ENCODE data around the gene CARMIL1.

Gene CARMIL1

DNA sequence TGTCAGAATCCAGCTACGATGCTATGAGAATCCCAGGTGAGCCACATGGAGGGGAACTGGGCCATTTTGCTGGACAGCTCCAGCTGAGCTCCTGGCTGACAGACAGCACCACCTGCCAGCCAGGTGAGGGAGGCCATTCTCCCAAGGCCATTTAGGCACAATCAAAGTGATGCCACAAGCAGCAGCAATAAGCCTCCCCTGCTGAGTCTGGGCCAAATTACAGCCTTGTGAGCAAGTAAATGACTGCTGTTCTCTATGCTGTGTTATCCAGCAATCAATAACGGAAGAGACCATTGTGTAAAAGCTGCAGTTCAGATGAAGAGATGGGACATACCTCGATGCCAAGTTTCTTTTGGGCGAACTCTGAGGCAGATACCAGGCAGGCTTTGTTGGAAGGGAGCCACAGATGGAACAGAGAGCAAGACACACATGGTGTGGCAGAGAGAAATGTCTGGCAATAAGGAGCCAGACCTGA is 358.8 kb downstream of the CARMIL1 start:
- Mint-ChIP-seq H3K27me3 (peaks cover 59 to 83% of the 10 kb centered on the region in 2 donors), H3K36me3 (ENCODE audit: insufficient read depth) (no peaks in the 10 kb centered on the region), H3K4me1 (ENCODE audit: low read depth in 2 of 2) (no peaks in the 10 kb centered on the region), H3K4me3 (no peak overlapping the region), H3K27ac (no peak overlapping the region), H3K9me3 (no peaks in the 10 kb centered on the region)
- ATAC-seq (replicated peaks) (no peak), DNase-seq (no peak)

DNA sequence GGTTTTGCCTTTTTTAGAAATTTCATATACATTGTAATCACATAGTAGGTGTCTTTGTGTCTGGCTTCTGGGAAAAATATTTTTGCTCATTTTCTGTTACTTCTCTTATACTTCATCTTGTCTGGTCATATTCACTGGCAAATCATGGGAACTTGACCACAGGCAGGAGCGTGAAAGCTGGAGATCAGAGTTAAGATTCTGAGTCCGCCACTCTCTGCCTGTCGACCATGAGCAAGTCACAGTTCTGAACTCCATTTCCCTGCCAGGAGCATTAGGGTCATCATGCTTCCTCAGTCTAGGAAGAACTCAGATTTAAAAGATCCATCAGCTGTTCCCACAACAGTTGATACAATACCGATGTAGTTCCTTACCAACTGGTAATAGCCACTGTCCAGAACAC is 360.5 kb downstream of the CARMIL1 start:
- H3K36me3 Mint-ChIP-seq (ENCODE audit: insufficient read depth) = no peaks in the 10 kb centered on the region
- no peak overlapping the region for H3K27ac Mint-ChIP-seq
- DNase-seq (no peak), ATAC-seq (replicated peaks) (no peak)
- no peaks in the 10 kb centered on the region for H3K9me3 Mint-ChIP-seq
- H3K4me1 Mint-ChIP-seq (ENCODE audit: low read depth in 2 of 2) = no peaks in the 10 kb centered on the region
- no peak overlapping the region for H3K4me3 Mint-ChIP-seq
- peaks cover 59 to 79% of the 10 kb centered on the region in 2 donors for H3K27me3 Mint-ChIP-seq

DNA sequence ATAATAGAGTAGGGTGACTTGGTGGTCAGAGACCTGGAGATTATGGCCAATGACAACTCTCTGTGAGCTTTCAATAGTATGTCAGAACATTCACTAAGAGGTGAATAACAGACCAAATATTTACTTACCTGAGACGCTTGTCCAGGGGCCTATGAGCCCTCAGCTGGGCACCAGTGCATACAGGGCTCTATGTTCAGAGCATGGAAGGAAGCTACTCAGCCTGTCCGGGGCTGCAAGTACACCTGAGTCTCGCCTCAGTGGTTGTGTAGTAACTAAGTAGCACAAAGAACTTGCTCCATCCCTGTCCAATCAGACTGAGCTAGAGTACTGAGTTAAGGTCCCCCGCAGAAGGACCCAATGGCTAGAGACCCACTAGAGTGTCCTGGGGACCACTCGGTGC is 361.3 kb downstream of the CARMIL1 start:
- ATAC-seq (replicated peaks) (no peak), DNase-seq (no peak)
- Mint-ChIP-seq H3K27ac (no peak overlapping the region), H3K4me1 (ENCODE audit: low read depth in 2 of 2) (no peaks in the 10 kb centered on the region), H3K9me3 (no peaks in the 10 kb centered on the region), H3K36me3 (ENCODE audit: insufficient read depth) (no peaks in the 10 kb centered on the region), H3K4me3 (no peak overlapping the region), H3K27me3 (peaks cover 60 to 72% of the 10 kb centered on the region in 2 donors)

DNA sequence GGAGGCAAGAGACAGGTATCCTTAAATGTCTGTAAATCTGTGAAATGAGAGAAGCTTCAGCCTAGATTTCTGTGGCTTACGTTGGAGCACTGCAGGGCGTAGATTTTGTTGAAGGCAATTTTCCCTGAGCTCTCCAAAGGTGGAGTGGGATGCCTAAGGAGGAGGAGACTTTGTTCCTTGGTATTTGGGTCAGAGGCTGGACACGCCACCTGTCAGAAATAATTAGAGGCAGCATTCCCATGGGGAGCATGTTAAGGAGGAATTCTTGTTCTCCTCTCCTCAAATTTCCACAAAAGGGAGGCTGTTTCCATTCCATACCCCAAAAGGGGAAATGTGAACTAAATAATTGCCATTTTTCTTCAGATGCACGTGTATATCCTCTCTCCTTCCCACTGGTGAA is 361.7 kb downstream of the CARMIL1 start:
- no peak for DNase-seq
- Mint-ChIP-seq H3K27me3 (peaks cover 60 to 72% of the 10 kb centered on the region in 2 donors), H3K27ac (no peak overlapping the region), H3K4me3 (no peak overlapping the region), H3K9me3 (no peaks in the 10 kb centered on the region), H3K4me1 (ENCODE audit: low read depth in 2 of 2) (no peaks in the 10 kb centered on the region), H3K36me3 (ENCODE audit: insufficient read depth) (no peaks in the 10 kb centered on the region)
- ATAC-seq (replicated peaks) = no peak

DNA sequence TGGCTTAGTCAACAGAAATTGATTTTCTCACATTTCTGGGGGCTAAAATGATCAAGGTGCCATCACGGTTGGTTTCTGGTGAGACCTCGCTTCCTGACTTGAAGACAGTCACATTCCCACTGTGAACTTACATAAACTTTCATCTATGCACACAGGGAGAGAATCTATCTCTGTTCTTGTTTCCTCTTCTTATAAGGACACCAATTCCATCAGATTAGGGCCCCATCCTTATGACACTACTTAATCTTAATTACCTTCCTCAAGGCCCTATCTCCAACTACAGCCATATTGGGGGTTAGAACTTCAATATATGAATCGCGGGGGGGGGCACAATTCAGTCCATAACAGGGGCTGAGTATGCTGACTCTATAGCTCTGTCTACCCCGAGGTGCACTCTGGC is 362.2 kb downstream of the CARMIL1 start:
- H3K27me3 Mint-ChIP-seq = peaks cover 64 to 75% of the 10 kb centered on the region in 2 donors
- no peaks in the 10 kb centered on the region for H3K4me1 Mint-ChIP-seq (ENCODE audit: low read depth in 2 of 2)
- H3K4me3 Mint-ChIP-seq = no peak overlapping the region
- ATAC-seq (replicated peaks) (no peak), DNase-seq (no peak)
- no peaks in the 10 kb centered on the region for H3K36me3 Mint-ChIP-seq (ENCODE audit: insufficient read depth)
- H3K9me3 Mint-ChIP-seq = no peaks in the 10 kb centered on the region
- no peak overlapping the region for H3K27ac Mint-ChIP-seq

DNA sequence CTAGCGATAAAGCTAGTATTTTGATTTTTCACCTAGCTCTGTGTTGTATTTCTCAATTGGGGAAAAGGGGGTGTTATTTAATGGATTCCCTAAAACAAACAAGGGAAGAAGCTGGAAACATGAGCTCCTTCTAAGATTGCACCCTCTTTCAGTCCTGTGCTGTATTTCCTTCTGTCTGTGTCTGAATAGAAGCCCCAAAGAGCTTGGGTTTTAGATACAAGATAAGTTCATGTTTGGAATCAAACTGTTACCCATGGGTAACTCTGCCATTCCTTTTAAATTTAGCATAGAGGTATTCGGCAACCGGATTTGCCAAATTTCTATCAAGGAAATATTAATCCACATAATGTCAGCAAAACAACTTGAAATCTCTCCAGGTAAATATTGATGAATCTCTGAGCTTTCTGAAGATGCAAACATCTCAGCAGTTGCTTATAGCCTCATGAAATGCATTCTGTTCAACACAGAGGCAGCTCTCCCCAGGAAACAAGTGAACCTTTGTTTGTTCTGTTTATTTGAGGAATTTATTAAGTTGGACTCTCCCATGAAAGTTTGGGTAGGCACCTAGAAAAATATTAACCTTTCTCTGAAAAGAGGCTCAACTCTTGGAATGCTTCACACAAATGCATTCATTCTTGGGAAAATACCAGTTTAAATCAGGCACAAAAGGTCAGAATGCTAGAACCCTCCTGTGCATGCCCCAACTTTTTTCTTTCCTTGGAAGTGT is 362.9 kb downstream of the CARMIL1 start:
- Mint-ChIP-seq H3K4me3 (no peak overlapping the region), H3K4me1 (ENCODE audit: low read depth in 2 of 2) (no peaks in the 10 kb centered on the region), H3K27me3 (peaks cover 64 to 74% of the 10 kb centered on the region in 2 donors), H3K9me3 (no peaks in the 10 kb centered on the region), H3K27ac (no peak overlapping the region), H3K36me3 (ENCODE audit: insufficient read depth) (no peaks in the 10 kb centered on the region)
- no peak for ATAC-seq (replicated peaks)
- no peak for DNase-seq

DNA sequence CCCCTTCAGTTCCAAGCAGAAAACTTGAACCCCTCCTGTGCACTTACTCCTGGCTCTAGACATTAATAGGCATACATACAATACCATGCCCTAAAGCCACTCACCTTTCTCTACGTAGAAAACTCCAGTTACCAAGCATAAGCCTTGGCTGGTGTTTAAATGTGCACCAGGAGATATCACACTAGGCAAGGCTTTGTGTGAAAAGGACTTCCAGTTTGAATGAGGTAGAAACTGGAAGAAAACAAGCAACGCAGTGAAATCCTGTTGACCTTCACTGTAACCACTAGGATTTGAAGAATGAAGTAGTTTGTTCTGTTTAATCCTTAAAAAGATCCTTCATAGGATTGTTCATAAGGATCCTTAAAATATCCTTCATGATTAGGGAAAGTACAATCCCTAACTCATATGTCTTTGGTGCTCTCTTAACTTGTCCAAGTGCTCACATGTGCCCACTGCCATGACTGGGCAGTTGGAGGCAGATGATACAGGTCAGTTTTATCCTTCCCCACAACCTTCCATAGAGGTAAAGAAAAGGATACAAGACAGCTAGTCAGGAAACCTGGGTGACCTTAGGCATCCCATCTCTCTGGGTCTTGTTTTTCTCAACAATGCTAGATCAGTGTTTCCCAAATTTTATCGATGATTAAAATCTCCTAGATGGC is 363.6 kb downstream of the CARMIL1 start:
- Mint-ChIP-seq H3K36me3 (ENCODE audit: insufficient read depth) (no peaks in the 10 kb centered on the region), H3K27ac (no peak overlapping the region), H3K27me3 (peaks cover 64 to 67% of the 10 kb centered on the region in 2 donors), H3K9me3 (no peaks in the 10 kb centered on the region), H3K4me3 (no peak overlapping the region), H3K4me1 (ENCODE audit: low read depth in 2 of 2) (no peaks in the 10 kb centered on the region)
- ATAC-seq (replicated peaks) (no peak), DNase-seq (no peak)

DNA sequence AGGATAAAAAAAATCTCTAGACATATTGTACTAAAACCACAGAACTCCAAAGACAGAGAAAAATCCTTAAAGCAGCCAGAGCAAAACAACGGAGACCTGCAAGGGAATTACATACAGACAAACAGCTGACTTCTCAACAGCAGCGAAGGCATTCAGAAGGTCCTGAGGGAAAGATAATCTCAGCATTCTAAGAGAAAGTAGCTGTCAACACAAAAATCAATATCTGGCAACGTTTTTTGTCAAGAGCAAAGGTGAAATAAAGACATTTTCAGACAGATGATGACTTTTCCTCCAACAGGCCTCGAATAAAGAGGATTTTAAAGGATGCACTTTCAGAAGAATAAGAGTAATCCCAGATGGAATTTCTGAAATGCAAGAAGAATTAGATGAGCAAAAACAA is 366.7 kb downstream of the CARMIL1 start:
- ATAC-seq (replicated peaks) = no peak
- H3K9me3 Mint-ChIP-seq = no peaks in the 10 kb centered on the region
- H3K27me3 Mint-ChIP-seq = peaks cover 54 to 62% of the 10 kb centered on the region in 2 donors
- no peak overlapping the region for H3K27ac Mint-ChIP-seq
- no peaks in the 10 kb centered on the region for H3K4me1 Mint-ChIP-seq (ENCODE audit: low read depth in 2 of 2)
- no peaks in the 10 kb centered on the region for H3K36me3 Mint-ChIP-seq (ENCODE audit: insufficient read depth)
- no peak overlapping the region for H3K4me3 Mint-ChIP-seq
- no peak for DNase-seq

DNA sequence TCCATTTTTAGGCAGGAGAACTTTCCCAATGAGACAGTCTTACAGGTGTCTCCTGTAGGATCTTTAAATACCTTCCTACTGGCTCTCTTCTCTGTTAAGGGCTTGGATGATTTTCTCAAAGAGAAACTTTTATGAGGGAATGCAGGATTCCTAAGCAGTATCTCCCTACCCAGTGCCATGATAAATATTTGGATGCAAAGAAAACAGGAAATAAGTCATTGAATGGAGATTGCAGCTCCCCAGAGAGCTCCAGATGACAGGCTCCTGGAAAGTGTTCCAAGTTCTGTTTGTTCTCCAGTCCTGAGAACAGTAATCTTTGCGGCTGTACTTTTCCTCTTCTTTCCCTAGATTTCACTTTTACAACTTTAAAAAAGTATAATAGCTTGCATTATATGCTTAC is 370.4 kb downstream of the CARMIL1 start:
- DNase-seq = no peak
- H3K4me1 Mint-ChIP-seq (ENCODE audit: low read depth in 2 of 2) = no peaks in the 10 kb centered on the region
- no peaks in the 10 kb centered on the region for H3K36me3 Mint-ChIP-seq (ENCODE audit: insufficient read depth)
- no peak overlapping the region for H3K27ac Mint-ChIP-seq
- no peak for ATAC-seq (replicated peaks)
- no peak overlapping the region for H3K4me3 Mint-ChIP-seq
- H3K27me3 Mint-ChIP-seq = peaks cover 46 to 57% of the 10 kb centered on the region in 2 donors
- H3K9me3 Mint-ChIP-seq = no peaks in the 10 kb centered on the region

DNA sequence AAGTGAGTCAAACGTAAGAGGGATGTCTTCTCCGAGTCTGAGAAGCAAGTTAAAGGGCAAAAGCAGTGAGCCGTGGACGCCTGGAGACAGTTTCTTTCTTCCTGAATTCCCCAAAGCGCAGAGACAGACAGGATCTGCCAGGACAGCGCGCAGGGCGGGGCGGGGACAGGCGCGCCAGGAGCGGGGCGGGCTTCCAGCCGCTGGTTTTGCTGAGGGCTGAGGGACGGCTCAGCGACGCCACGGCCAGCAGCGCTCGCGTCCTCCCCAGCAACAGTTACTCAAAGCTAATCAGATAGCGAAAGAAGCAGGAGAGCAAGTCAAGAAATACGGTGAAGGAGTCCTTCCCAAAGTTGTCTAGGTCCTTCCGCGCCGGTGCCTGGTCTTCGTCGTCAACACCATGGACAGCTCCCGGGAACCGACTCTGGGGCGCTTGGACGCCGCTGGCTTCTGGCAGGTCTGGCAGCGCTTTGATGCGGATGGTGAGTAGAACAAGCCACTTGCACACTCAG is 372.9 kb downstream of the CARMIL1 start, which contains the start of gene SCGN:
SCGN (plus strand) TSS at position 209 of the 509 bp plus-strand sequence; CDS start at position 398, 189 bp downstream.
- H3K27me3 Mint-ChIP-seq = peaks cover 42 to 52% of the 10 kb centered on the region in 2 donors
- H3K36me3 Mint-ChIP-seq (ENCODE audit: insufficient read depth) = no peaks in the 10 kb centered on the region
- H3K4me3 Mint-ChIP-seq = no peak within 1 kb of the TSS
- no peaks in the 10 kb centered on the region for H3K9me3 Mint-ChIP-seq
- no peak within 1 kb of the TSS for H3K27ac Mint-ChIP-seq
- no peaks in the 10 kb centered on the region for H3K4me1 Mint-ChIP-seq (ENCODE audit: low read depth in 2 of 2)
- ATAC-seq (replicated peaks) (no peak), DNase-seq (peak in 1 of 3 experiments; percentile 5)

DNA sequence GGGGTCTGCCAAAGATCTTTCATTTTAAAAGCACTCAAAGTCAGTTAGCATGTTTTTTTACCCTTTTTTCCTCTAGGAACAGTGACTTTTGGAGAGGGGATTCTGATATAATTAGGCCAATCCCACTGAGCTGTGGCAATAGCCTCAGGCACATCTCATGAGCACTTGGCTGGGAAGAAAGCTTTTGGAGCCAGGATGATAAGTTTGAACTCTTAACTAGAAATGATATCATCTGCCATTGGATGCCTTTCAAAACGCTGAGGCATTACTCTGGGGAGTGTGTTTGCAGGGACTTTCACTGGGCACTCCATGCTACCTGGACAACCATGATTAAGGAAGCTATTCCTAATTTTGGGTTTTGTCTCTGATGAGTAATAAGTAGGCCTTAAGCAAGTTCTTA is 376.5 kb downstream of the CARMIL1 start:
- Mint-ChIP-seq H3K4me1 (ENCODE audit: low read depth in 2 of 2) (no peaks in the 10 kb centered on the region), H3K27me3 (peaks cover 45 to 53% of the 10 kb centered on the region in 2 donors), H3K27ac (no peak overlapping the region), H3K4me3 (no peak overlapping the region), H3K36me3 (ENCODE audit: insufficient read depth) (no peaks in the 10 kb centered on the region), H3K9me3 (no peaks in the 10 kb centered on the region)
- DNase-seq (no peak), ATAC-seq (replicated peaks) (no peak)

DNA sequence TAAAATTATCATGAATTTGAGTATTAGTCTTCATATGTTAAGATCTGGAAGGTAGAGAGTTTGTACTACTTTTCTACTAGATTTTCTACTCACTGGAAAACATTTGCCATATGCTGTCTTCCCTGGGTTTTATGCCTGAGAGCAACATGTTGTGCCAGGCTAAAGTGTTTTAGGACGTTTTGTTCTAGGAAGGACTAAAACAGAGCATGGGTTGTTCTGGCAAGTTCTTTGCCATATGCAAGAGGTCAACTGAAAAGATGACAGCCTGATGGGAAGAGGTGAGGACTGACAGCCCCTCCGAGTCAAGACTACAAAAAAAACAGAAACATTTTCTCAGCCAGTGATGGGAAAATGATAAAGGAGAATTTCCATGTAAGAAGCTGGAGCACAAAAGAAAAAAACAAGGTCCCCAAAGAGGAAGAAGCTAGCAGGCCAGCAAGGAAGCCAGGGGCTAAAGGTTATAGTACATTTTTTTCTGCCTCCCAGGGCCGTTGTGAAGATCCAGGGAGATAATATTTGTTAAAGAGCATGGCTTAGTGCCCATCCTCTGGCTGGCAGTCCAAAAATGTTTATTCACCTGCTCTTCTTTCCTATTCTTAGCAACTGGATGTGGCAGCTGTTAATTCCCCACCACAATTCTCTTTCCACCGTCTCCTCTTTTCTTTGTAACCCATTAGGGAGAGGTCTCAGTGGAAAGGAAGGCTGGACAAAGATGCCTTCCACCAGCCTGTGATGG is 380.6 kb downstream of the CARMIL1 start:
- Mint-ChIP-seq H3K27me3 (peaks cover 32 to 39% of the 10 kb centered on the region in 2 donors), H3K4me3 (no peak overlapping the region), H3K4me1 (ENCODE audit: low read depth in 2 of 2) (no peaks in the 10 kb centered on the region)

DNA sequence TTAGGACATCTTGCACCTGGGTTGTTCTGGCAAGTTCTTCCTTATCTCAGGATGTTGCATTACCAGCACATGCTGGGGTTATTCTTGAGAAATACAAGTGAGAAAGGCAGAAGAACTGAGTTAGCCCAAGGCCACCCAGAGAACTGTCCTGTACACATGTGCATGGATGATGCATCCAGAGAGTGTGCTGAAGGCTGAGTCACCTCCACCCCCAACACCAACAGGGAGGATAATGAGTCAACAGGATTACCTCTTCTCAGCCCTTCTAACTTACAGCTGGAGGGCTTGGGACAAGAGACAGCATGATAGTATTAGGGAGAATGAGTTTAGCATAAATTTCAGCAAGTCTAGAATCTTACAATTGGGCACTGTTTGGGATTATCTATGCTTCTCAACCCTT is 381.3 kb downstream of the CARMIL1 start:
- Mint-ChIP-seq H3K36me3 (ENCODE audit: insufficient read depth) (no peaks in the 10 kb centered on the region), H3K9me3 (no peaks in the 10 kb centered on the region), H3K4me1 (ENCODE audit: low read depth in 2 of 2) (no peaks in the 10 kb centered on the region), H3K27me3 (peaks cover 28 to 42% of the 10 kb centered on the region in 2 donors), H3K4me3 (no peak overlapping the region), H3K27ac (no peak overlapping the region)
- no peak for DNase-seq
- ATAC-seq (replicated peaks) = no peak

More for the DNA sequence above, 380.6 kb downstream of the CARMIL1 start:
- Mint-ChIP-seq H3K27ac (no peak overlapping the region), H3K9me3 (no peaks in the 10 kb centered on the region), H3K36me3 (ENCODE audit: insufficient read depth) (no peaks in the 10 kb centered on the region)
- ATAC-seq (replicated peaks) = no peak
- DNase-seq = no peak
